BLaER1 treated with 17β-estradiol and CSF1 and Interleukin-3, amounts not matched to agents 10 nM and 100 nM (cell line): ENCODE results near the gene BRCA1.

ENCODE experiments used
- H3K27ac ChIP-seq, 11 experiments: shearing (Covaris generic); formaldehyde crosslinking; 2 replicates each; pipeline ENCODE4 v1.8.1; 2022
- H3K27me3 ChIP-seq, 11 experiments: shearing (Covaris generic); formaldehyde crosslinking; 2 replicates each; pipeline ENCODE4 v1.8.1; 2022
- H3K36me3 ChIP-seq, 11 experiments: shearing (Covaris generic); formaldehyde crosslinking; 2 replicates each; pipeline ENCODE4 v1.8.1; 2022
- H3K4me1 ChIP-seq, 10 experiments: shearing (Covaris generic); formaldehyde crosslinking; 2 replicates each; pipeline ENCODE4 v1.8.1; 2022
- H3K4me2 ChIP-seq, 11 experiments: shearing (Covaris generic); formaldehyde crosslinking; 2 replicates each; pipeline ENCODE4 v1.8.1; 2022
- H3K4me3 ChIP-seq, 10 experiments: shearing (Covaris generic); formaldehyde crosslinking; 2 replicates each; pipeline ENCODE4 v1.8.1; 2022
- H3K9ac ChIP-seq, 11 experiments: shearing (Covaris generic); formaldehyde crosslinking; 2 replicates each; pipeline ENCODE4 v1.8.1; 2022
- H3K9me3 ChIP-seq, 11 experiments: shearing (Covaris generic); formaldehyde crosslinking; replicated peaks in 1 of 11; 2 replicates each; pipeline ENCODE4 v1.8.1; 2022
- H4K20me1 ChIP-seq, 11 experiments: shearing (Covaris generic); formaldehyde crosslinking; 2 replicates each; pipeline ENCODE4 v1.8.1; 2022
- Cebpa-rat ChIP-seq, 11 experiments: shearing (Covaris generic); IDR thresholded peaks; 2 replicates each; pipeline ENCODE4 v1.8.1; 2022

BRCA1 gene

GRCh38 chr17:43051969-43052368 lies 73.2 kb downstream of the BRCA1 start:
- no peaks in the 10 kb centered on the region for H3K4me1 ChIP-seq
- no peaks in the 10 kb centered on the region for H4K20me1 ChIP-seq
- H3K27me3 ChIP-seq: no peaks in the 10 kb centered on the region
- H3K27ac ChIP-seq: no peak overlapping the region
- H3K9me3 ChIP-seq: no peaks in the 10 kb centered on the region
- no peak for TF ChIP-seq Cebpa-rat (IDR thresholded peaks at IDR 0.05)
- no peak overlapping the region for H3K9ac ChIP-seq
- peaks cover 34 to 100% (median 100%) of the 10 kb centered on the region in 11 experiments for H3K36me3 ChIP-seq
- H3K4me2 ChIP-seq: no peak overlapping the region
- no peak overlapping the region for H3K4me3 ChIP-seq

- H3K4me1 ChIP-seq: no peaks in the 10 kb centered on the region
- H3K36me3 ChIP-seq: peaks cover 6 to 80% (median 61%) of the 10 kb centered on the region in 11 experiments; a peak in 21 of 22 replicates
- H3K27me3 ChIP-seq: no peaks in the 10 kb centered on the region
- no peak overlapping the region for H3K4me2 ChIP-seq
- no peak overlapping the region for H3K27ac ChIP-seq
- no peak for TF ChIP-seq Cebpa-rat (IDR thresholded peaks at IDR 0.05)
- H3K9me3 ChIP-seq: no peaks in the 10 kb centered on the region
- no peak overlapping the region for H3K9ac ChIP-seq
- H3K4me3 ChIP-seq: no peak overlapping the region
- H4K20me1 ChIP-seq: no peaks in the 10 kb centered on the region
Measured at GRCh38 chr17:43044024-43044423, 81.1 kb downstream of the BRCA1 start.

- TF ChIP-seq Cebpa-rat (IDR thresholded peaks at IDR 0.05): no peak
- no peak overlapping the region for H3K27ac ChIP-seq
- H3K4me3 ChIP-seq: no peak overlapping the region
- H3K36me3 ChIP-seq: peaks cover 0 to 73% (median 54%) of the 10 kb centered on the region in 11 experiments; a peak in 19 of 22 replicates
- H4K20me1 ChIP-seq: no peaks in the 10 kb centered on the region
- no peak overlapping the region for H3K4me2 ChIP-seq
- H3K27me3 ChIP-seq: no peaks in the 10 kb centered on the region
- no peak overlapping the region for H3K9ac ChIP-seq
- H3K9me3 ChIP-seq: no peaks in the 10 kb centered on the region
- no peaks in the 10 kb centered on the region for H3K4me1 ChIP-seq
Measured at GRCh38 chr17:43043307-43043706, 81.9 kb downstream of the BRCA1 start.

- TF ChIP-seq Cebpa-rat (IDR thresholded peaks at IDR 0.05): no peak
- Histone ChIP-seq H3K4me2 (no peak overlapping the region), H3K27ac (no peak overlapping the region), H3K4me1 (no peaks in the 10 kb centered on the region), H3K4me3 (no peak overlapping the region), H3K9me3 (no peaks in the 10 kb centered on the region), H3K9ac (no peak overlapping the region), H3K27me3 (no peaks in the 10 kb centered on the region), H4K20me1 (no peaks in the 10 kb centered on the region; a peak in 1 of 22 replicates), H3K36me3 (peaks cover 0 to 61% (median 42%) of the 10 kb centered on the region in 11 experiments; a peak in 19 of 22 replicates)
Measured at GRCh38 chr17:43042025-43042628, 83.0 kb downstream of the BRCA1 start.

- no peaks in the 10 kb centered on the region for H3K4me1 ChIP-seq
- no peaks in the 10 kb centered on the region for H3K9me3 ChIP-seq
- no peak for TF ChIP-seq Cebpa-rat (IDR thresholded peaks at IDR 0.05)
- H3K36me3 ChIP-seq: peaks cover 0 to 47% (median 31%) of the 10 kb centered on the region in 11 experiments; a peak in 19 of 22 replicates
- no peak overlapping the region for H3K27ac ChIP-seq
- peaks cover 0 to 4% (median 0%) of the 10 kb centered on the region in 11 experiments; a peak in 1 of 22 replicates for H4K20me1 ChIP-seq
- H3K27me3 ChIP-seq: no peaks in the 10 kb centered on the region
- no peak overlapping the region for H3K9ac ChIP-seq
- no peak overlapping the region for H3K4me2 ChIP-seq
- H3K4me3 ChIP-seq: no peak overlapping the region
Measured at GRCh38 chr17:43040655-43041054, 84.5 kb downstream of the BRCA1 start.

GRCh38 chr17:43039646-43040045 lies 85.5 kb downstream of the BRCA1 start:
- Histone ChIP-seq H3K4me2 (no peak overlapping the region), H3K36me3 (peaks cover 0 to 37% (median 21%) of the 10 kb centered on the region in 11 experiments; a peak in 17 of 22 replicates), H3K4me1 (peaks cover 0 to 5% (median 3%) of the 10 kb centered on the region in 10 experiments; a peak in 14 of 20 replicates), H3K4me3 (no peak overlapping the region), H3K27ac (no peak overlapping the region), H3K9ac (no peak overlapping the region), H3K27me3 (no peaks in the 10 kb centered on the region), H3K9me3 (no peaks in the 10 kb centered on the region), H4K20me1 (peaks cover 0 to 4% (median 0%) of the 10 kb centered on the region in 11 experiments; a peak in 1 of 22 replicates)
- no peak for TF ChIP-seq Cebpa-rat (IDR thresholded peaks at IDR 0.05)

- no peaks in the 10 kb centered on the region; a peak in 1 of 22 replicates for H3K36me3 ChIP-seq
- no peaks in the 10 kb centered on the region for H3K9me3 ChIP-seq
- H3K9ac ChIP-seq: peak overlapping the region in 2 of 11 experiments; percentile 26 to 35; a peak in 2 of 22 replicates
- no peaks in the 10 kb centered on the region for H3K27me3 ChIP-seq
- peak overlapping the region in 8 of 11 experiments; percentile 2 to 58 (median 28); a peak in 10 of 22 replicates for H3K4me2 ChIP-seq
- no peak overlapping the region for H3K27ac ChIP-seq
- no peak overlapping the region for H3K4me3 ChIP-seq
- H4K20me1 ChIP-seq: peaks cover 0 to 4% (median 0%) of the 10 kb centered on the region in 11 experiments; a peak in 1 of 22 replicates
- no peak for TF ChIP-seq Cebpa-rat (IDR thresholded peaks at IDR 0.05)
- H3K4me1 ChIP-seq: peaks cover 4 to 25% (median 20%) of the 10 kb centered on the region in 10 experiments; a peak in 14 of 20 replicates
Measured at GRCh38 chr17:43034894-43035293, 90.3 kb downstream of the BRCA1 start.

GRCh38 chr17:43033948-43034881 lies 90.9 kb downstream of the BRCA1 start:
- Histone ChIP-seq H3K4me1 (peaks cover 4 to 30% (median 20%) of the 10 kb centered on the region in 10 experiments; a peak in 14 of 20 replicates), H3K4me2 (peak overlapping the region in 9 of 11 experiments; percentile 2 to 58 (median 28); a peak in 12 of 22 replicates), H3K4me3 (no peak overlapping the region), H4K20me1 (peaks cover 0 to 4% (median 0%) of the 10 kb centered on the region in 11 experiments; a peak in 1 of 22 replicates), H3K36me3 (no peaks in the 10 kb centered on the region; a peak in 1 of 22 replicates), H3K27ac (peak overlapping the region in 1 of 11 experiments; percentile 12; a peak in 1 of 22 replicates), H3K27me3 (no peaks in the 10 kb centered on the region), H3K9me3 (no peaks in the 10 kb centered on the region), H3K9ac (peak overlapping the region in 3 of 11 experiments; percentile 25 to 35 (median 26); a peak in 2 of 22 replicates)
- TF ChIP-seq Cebpa-rat (IDR thresholded peaks at IDR 0.05): no peak

GRCh38 chr17:43031666-43032065 lies 93.5 kb downstream of the BRCA1 start:
- no peak overlapping the region for H3K9ac ChIP-seq
- no peak overlapping the region for H3K27ac ChIP-seq
- H3K4me2 ChIP-seq: no peak overlapping the region
- no peak for TF ChIP-seq Cebpa-rat (IDR thresholded peaks at IDR 0.05)
- H3K4me1 ChIP-seq: peaks cover 4 to 34% (median 24%) of the 10 kb centered on the region in 10 experiments; a peak in 14 of 20 replicates
- no peaks in the 10 kb centered on the region; a peak in 1 of 22 replicates for H3K27me3 ChIP-seq
- no peak overlapping the region for H3K4me3 ChIP-seq
- H4K20me1 ChIP-seq: 0 out of 22 replicates have a peak, but pooled peaks cover 0 to 4% (median 0%) of the 10 kb centered on the region in 11 experiments
- no peaks in the 10 kb centered on the region for H3K9me3 ChIP-seq
- H3K36me3 ChIP-seq: no peaks in the 10 kb centered on the region
